ENCODE measurements around the gene EIF2D.

- no peak for TF ChIP-seq POLR2A (IDR thresholded peaks at IDR 0.05)
- TF ChIP-seq, protein P1, sequence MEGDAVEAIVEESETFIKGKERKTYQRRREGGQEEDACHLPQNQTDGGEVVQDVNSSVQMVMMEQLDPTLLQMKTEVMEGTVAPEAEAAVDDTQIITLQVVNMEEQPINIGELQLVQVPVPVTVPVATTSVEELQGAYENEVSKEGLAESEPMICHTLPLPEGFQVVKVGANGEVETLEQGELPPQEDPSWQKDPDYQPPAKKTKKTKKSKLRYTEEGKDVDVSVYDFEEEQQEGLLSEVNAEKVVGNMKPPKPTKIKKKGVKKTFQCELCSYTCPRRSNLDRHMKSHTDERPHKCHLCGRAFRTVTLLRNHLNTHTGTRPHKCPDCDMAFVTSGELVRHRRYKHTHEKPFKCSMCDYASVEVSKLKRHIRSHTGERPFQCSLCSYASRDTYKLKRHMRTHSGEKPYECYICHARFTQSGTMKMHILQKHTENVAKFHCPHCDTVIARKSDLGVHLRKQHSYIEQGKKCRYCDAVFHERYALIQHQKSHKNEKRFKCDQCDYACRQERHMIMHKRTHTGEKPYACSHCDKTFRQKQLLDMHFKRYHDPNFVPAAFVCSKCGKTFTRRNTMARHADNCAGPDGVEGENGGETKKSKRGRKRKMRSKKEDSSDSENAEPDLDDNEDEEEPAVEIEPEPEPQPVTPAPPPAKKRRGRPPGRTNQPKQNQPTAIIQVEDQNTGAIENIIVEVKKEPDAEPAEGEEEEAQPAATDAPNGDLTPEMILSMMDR (IDR thresholded peaks at IDR 0.05): no peak
- no peak for TF ChIP-seq EP300 (IDR thresholded peaks at IDR 0.05)
- no peak for TF ChIP-seq POLR2AphosphoS5 (IDR thresholded peaks at IDR 0.05)
These were observed 24.4 kb downstream of the EIF2D start for GRCh38 chr1:206587904-206588303.
